SK-N-SH (cell line): ENCODE data around the gene PRPF40B. TPM values are rescaled to one million over a fixed set of nuclear protein-coding genes. Genes with fewer than 3 reads are reported as not detected.
"Not testable (repeated sequence)": the region's sequence is repeated elsewhere in the genome, so short reads cannot be mapped to it uniquely, and the experiment has no call there.

Experiments
- CTCF ChIA-PET: fragments of 300-600, 350-600 bp; formaldehyde crosslinking; extraction: SDS; loops from one replicate; lab custom pipeline; 2021; lab: Yijun Ruan, JAX
- POLR2A ChIA-PET: fragments of 350-600 bp; sonication (Branson Sonifier 250); formaldehyde crosslinking; extraction: SDS; loops from one replicate; lab custom pipeline; 2020; ENCODE audit warnings: antibody characterized with exemption, inconsistent platforms; lab: Yijun Ruan, JAX
- DNase-seq: peaks from one replicate; pipeline ENCODE4 v3.0.0; 2012
- H2AFZ ChIP-seq: fragments of 200-600 bp; sonication (generic); 2 replicates; pipeline ENCODE4 v1.8.1; 2016; ENCODE audit warnings: antibody characterized with exemption, mild to moderate bottlenecking, low read depth
- H3F3A ChIP-seq: fragments of 200-600 bp; sonication (generic); replicated peaks from 2 replicates; pipeline ENCODE3; 2016; ENCODE audit warnings: antibody characterized with exemption, mild to moderate bottlenecking; ENCODE audit not compliant: insufficient read depth
- H3K27ac ChIP-seq, 2 experiments: fragments of 200-500 bp in 1 of 2; fragments of 200-600 bp in 1 of 2; sonication (Bioruptor generic) in 1 of 2; sonication (generic), shearing (Covaris generic) in 1 of 2; 2 replicates each; pipeline versions ENCODE4 v1.5.1 to v1.6.1; 2014 to 2016; ENCODE audit warnings: low read depth in 2 of 2, inconsistent platforms in 1 of 2, low read length in 1 of 2, mild to moderate bottlenecking in 1 of 2, mixed read lengths in 1 of 2
- H3K27me3 ChIP-seq: fragments of 200-600 bp; sonication (generic), shearing (Covaris generic); 2 replicates; pipeline ENCODE4 v1.6.1; 2016; ENCODE audit warnings: mixed run types; ENCODE audit not compliant: insufficient read depth
- H3K36me3 ChIP-seq, 2 experiments: fragments of 200-500 bp in 1 of 2; fragments of 200-600 bp in 1 of 2; sonication (Bioruptor generic) in 1 of 2; sonication (generic) in 1 of 2; replicated peaks in 1 of 2; 2 replicates each; pipeline versions ENCODE3 to v1.5.1; 2014 to 2016; ENCODE audit warnings: low read length in 1 of 2, mild to moderate bottlenecking in 1 of 2; ENCODE audit not compliant: insufficient read depth in 2 of 2, control insufficient read depth in 1 of 2
- H3K4me1 ChIP-seq, 2 experiments: fragments of 200-500 bp in 1 of 2; fragments of 200-600 bp in 1 of 2; sonication (Bioruptor generic) in 1 of 2; sonication (generic), shearing (Covaris generic) in 1 of 2; 2 replicates each; pipeline versions ENCODE4 v1.5.1 to v1.6.1; 2014 to 2016; ENCODE audit warnings: low read depth in 1 of 2, low read length in 1 of 2, mixed run types in 1 of 2; ENCODE audit not compliant: insufficient read depth in 2 of 2, control insufficient read depth in 1 of 2
- H3K4me2 ChIP-seq: fragments of 200-600 bp; sonication (generic), shearing (Covaris generic); 2 replicates; pipeline ENCODE4 v1.6.1; 2017; ENCODE audit warnings: mixed run types
- H3K4me3 ChIP-seq, 2 experiments: fragments of 200-500 bp in 1 of 2; fragments of 200-600 bp in 1 of 2; sonication (Bioruptor generic) in 1 of 2; sonication (generic), shearing (Covaris generic) in 1 of 2; 2 replicates each; pipeline versions ENCODE4 v1.5.1 to v1.8.1; 2014 to 2016; ENCODE audit warnings: low read depth in 2 of 2, inconsistent platforms in 1 of 2, low read length in 1 of 2, mild to moderate bottlenecking in 1 of 2, mixed read lengths in 1 of 2, moderate library complexity in 1 of 2
- H3K79me2 ChIP-seq: fragments of 200-600 bp; sonication (generic); 2 replicates; pipeline ENCODE4 v1.8.1; 2017; ENCODE audit warnings: mild to moderate bottlenecking; ENCODE audit not compliant: insufficient read depth
- H3K9ac ChIP-seq: fragments of 200-600 bp; sonication (generic); 2 replicates; pipeline ENCODE4 v1.6.1; 2017; ENCODE audit warnings: mixed run types
- H3K9me2 ChIP-seq: fragments of 200-600 bp; sonication (generic); 2 replicates; pipeline ENCODE4 v1.6.1; 2017; ENCODE audit warnings: mixed run types
- H3K9me3 ChIP-seq: fragments of 200-600 bp; sonication (generic); 2 replicates; pipeline ENCODE4 v1.6.1; 2017; ENCODE audit warnings: mixed run types, mild to moderate bottlenecking, moderate library complexity
- H4K20me1 ChIP-seq: fragments of 200-600 bp; sonication (generic); 2 replicates; pipeline ENCODE4 v1.6.1; 2017; ENCODE audit warnings: mild to moderate bottlenecking, mixed run types; ENCODE audit not compliant: insufficient read depth
- EP300 ChIP-seq, 2 experiments: IDR thresholded peaks; 2 replicates each; pipeline versions ENCODE4 v1.4.0 to v1.6.1; 2012; ENCODE audit warnings: borderline replicate concordance in 1 of 2, low read depth in 1 of 2, low read length in 1 of 2
- EZH2phosphoT487 ChIP-seq: fragments of 200-600 bp; sonication (generic); IDR thresholded peaks from 2 replicates; pipeline ENCODE4 v1.6.1; 2017; ENCODE audit warnings: low read depth, mixed run types, mild to moderate bottlenecking, antibody characterized with exemption, moderate library complexity, borderline replicate concordance
- FOXJ3 ChIP-seq: sonication (generic); formaldehyde crosslinking; IDR thresholded peaks from 2 replicates; pipeline ENCODE4 v1.5.1; 2020; ENCODE audit warnings: mild to moderate bottlenecking, missing genetic modification reagents
- JUND ChIP-seq: IDR thresholded peaks from 2 replicates; pipeline ENCODE4 v1.4.0; 2012
- NFIC ChIP-seq: IDR thresholded peaks from 2 replicates; pipeline ENCODE4 v1.4.0; 2012; ENCODE audit warnings: borderline replicate concordance
- TCF12 ChIP-seq: IDR thresholded peaks from 2 replicates; pipeline ENCODE4 v1.4.0; 2012
- WGBS: methylation state at CpG from one replicate; pipeline ENCODE4 v1.1.6; 2017; ENCODE audit warnings: low lambda C conversion rate; 5-methylcytosine and 5-hydroxymethylcytosine counted together
- polyA plus RNA-seq, 3 experiments: library from polyadenylated mRNA; depleted of rRNA; stranded (reverse); fragments of >200 nt; gene quantifications; 2 replicates each; pipeline ENCODE4 v1.2.3, GENCODE V29; 2012
- TF ChIP-seq, protein P1 (sequence below): IDR thresholded peaks from 2 replicates; pipeline ENCODE4 v1.6.1; 2012; ENCODE audit warnings: mild to moderate bottlenecking, low read depth, low read length, moderate library complexity
- TF ChIP-seq, protein P2 (sequence below): fragments of 150-350 bp; IDR thresholded peaks from 2 replicates; pipeline ENCODE4 v1.6.1; 2017; ENCODE audit warnings: antibody characterized with exemption, low read length, low read depth, borderline replicate concordance
- TF ChIP-seq, protein P3 (sequence below): IDR thresholded peaks from 2 replicates; pipeline ENCODE4 v1.4.0; 2012; ENCODE audit warnings: low read depth, borderline replicate concordance
- TF ChIP-seq, protein P4 (sequence below): fragments of 200-600 bp; sonication (generic); IDR thresholded peaks from 2 replicates; pipeline ENCODE4 v1.6.1; 2017; ENCODE audit warnings: antibody characterized with exemption, mild to moderate bottlenecking, moderate library complexity

Gene PRPF40B
- polyA plus RNA-seq, 1 of the 3 experiments (the other 2 are of a cell fraction), result 27.0 TPM

DNA sequence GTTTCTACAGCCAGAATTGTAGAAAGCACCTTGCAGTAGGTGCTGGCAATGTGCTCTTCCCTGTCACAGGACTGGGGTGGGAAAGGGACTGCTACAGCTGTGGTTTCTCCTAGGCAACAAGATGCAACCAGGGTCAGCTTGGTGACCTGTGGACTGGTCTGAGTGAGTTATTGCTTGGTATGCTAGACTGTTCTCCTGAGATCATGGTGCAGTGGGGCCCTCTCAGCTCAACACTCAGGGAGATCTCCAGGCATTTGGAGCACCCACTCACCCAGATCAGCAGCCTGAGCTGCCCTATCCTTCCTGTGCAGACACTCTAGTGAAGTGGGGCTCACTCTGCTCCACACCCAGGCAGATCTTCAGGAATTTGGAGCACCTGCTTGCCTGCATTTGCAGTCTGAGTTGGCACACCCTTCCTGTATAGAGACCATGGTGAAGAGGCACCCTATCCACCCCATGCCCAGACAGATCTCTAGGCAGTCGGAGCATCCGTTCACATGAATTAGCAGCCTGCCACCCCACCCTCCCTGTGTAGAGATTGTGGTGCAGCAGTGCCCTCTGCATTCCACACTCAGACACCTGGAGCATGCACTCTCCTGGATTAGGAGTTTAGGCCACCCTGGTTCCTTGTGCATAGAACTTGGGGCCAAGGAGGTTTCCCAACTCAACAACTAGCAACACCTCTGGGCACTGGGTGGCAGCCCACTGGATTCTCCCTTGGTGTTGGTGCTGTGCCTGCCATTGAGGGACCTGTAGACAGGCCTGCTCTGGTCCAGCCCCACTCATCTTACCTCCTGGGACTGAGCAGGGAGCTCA lies 14.1 kb upstream of the PRPF40B start (continued):
- TF ChIP-seq, protein P1, sequence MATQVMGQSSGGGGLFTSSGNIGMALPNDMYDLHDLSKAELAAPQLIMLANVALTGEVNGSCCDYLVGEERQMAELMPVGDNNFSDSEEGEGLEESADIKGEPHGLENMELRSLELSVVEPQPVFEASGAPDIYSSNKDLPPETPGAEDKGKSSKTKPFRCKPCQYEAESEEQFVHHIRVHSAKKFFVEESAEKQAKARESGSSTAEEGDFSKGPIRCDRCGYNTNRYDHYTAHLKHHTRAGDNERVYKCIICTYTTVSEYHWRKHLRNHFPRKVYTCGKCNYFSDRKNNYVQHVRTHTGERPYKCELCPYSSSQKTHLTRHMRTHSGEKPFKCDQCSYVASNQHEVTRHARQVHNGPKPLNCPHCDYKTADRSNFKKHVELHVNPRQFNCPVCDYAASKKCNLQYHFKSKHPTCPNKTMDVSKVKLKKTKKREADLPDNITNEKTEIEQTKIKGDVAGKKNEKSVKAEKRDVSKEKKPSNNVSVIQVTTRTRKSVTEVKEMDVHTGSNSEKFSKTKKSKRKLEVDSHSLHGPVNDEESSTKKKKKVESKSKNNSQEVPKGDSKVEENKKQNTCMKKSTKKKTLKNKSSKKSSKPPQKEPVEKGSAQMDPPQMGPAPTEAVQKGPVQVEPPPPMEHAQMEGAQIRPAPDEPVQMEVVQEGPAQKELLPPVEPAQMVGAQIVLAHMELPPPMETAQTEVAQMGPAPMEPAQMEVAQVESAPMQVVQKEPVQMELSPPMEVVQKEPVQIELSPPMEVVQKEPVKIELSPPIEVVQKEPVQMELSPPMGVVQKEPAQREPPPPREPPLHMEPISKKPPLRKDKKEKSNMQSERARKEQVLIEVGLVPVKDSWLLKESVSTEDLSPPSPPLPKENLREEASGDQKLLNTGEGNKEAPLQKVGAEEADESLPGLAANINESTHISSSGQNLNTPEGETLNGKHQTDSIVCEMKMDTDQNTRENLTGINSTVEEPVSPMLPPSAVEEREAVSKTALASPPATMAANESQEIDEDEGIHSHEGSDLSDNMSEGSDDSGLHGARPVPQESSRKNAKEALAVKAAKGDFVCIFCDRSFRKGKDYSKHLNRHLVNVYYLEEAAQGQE, result no peak
- TF ChIP-seq JUND (no peak), FOXJ3 (CRISPR knock-in tag) (no peak), TCF12 (no peak)
- TF ChIP-seq, protein P2, sequence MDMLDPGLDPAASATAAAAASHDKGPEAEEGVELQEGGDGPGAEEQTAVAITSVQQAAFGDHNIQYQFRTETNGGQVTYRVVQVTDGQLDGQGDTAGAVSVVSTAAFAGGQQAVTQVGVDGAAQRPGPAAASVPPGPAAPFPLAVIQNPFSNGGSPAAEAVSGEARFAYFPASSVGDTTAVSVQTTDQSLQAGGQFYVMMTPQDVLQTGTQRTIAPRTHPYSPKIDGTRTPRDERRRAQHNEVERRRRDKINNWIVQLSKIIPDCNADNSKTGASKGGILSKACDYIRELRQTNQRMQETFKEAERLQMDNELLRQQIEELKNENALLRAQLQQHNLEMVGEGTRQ, result no peak
- TF ChIP-seq, protein P3, sequence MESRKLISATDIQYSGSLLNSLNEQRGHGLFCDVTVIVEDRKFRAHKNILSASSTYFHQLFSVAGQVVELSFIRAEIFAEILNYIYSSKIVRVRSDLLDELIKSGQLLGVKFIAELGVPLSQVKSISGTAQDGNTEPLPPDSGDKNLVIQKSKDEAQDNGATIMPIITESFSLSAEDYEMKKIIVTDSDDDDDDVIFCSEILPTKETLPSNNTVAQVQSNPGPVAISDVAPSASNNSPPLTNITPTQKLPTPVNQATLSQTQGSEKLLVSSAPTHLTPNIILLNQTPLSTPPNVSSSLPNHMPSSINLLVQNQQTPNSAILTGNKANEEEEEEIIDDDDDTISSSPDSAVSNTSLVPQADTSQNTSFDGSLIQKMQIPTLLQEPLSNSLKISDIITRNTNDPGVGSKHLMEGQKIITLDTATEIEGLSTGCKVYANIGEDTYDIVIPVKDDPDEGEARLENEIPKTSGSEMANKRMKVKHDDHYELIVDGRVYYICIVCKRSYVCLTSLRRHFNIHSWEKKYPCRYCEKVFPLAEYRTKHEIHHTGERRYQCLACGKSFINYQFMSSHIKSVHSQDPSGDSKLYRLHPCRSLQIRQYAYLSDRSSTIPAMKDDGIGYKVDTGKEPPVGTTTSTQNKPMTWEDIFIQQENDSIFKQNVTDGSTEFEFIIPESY, result no peak
- TF ChIP-seq, protein P4, sequence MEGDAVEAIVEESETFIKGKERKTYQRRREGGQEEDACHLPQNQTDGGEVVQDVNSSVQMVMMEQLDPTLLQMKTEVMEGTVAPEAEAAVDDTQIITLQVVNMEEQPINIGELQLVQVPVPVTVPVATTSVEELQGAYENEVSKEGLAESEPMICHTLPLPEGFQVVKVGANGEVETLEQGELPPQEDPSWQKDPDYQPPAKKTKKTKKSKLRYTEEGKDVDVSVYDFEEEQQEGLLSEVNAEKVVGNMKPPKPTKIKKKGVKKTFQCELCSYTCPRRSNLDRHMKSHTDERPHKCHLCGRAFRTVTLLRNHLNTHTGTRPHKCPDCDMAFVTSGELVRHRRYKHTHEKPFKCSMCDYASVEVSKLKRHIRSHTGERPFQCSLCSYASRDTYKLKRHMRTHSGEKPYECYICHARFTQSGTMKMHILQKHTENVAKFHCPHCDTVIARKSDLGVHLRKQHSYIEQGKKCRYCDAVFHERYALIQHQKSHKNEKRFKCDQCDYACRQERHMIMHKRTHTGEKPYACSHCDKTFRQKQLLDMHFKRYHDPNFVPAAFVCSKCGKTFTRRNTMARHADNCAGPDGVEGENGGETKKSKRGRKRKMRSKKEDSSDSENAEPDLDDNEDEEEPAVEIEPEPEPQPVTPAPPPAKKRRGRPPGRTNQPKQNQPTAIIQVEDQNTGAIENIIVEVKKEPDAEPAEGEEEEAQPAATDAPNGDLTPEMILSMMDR, result no peak

DNA sequence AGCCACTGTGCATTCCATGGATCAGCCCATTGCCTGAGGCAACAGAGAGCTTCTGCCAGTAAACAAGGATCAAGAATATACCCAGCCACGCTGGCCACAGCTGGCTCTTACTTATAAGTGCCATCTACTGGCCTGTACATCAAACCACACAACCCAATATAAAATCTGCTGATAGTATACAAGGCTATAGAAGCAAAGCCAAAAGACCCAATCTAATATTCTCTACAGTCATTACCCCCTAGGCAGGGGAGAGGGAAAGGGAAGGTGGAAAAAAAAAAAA lies 13.5 kb upstream of the PRPF40B start:
- H4K20me1 ChIP-seq, result no peaks in the 10 kb centered on the region
- H3K4me3 ChIP-seq, result no peak overlapping the region
- no peaks in the 10 kb centered on the region for H3K36me3 ChIP-seq
- no peaks in the 10 kb centered on the region for H3K27me3 ChIP-seq
- 80% methylated on average over 1 of the region's 1 CpG for WGBS
- H3K9me2 ChIP-seq, result no peaks in the 10 kb centered on the region
- CTCF ChIA-PET, result interaction anchor here (1.1 kb wide), 1 partner anchor 12 kb away, joined by 3 read pairs; no protein-coding TSS in a partner anchor
- H3F3A ChIP-seq, result no peaks in the 10 kb centered on the region
- POLR2A ChIA-PET, result no interaction called here
- no peak overlapping the region for H3K9ac ChIP-seq
- no peaks in the 10 kb centered on the region; the same call in 1 of the 2 replicates for H3K9me3 ChIP-seq
- H3K4me2 ChIP-seq, result no peak overlapping the region
- H3K79me2 ChIP-seq, result no peaks in the 10 kb centered on the region
- no peak for DNase-seq
- no peak for TF ChIP-seq NFIC
- TF ChIP-seq EZH2phosphoT487, result no peak
- no peak for TF ChIP-seq EP300 (IDR thresholded peaks at IDR 0.05; ENCODE audit: borderline replicate concordance in 1 of 2, low read depth in 1 of 2, low read length in 1 of 2)
- TF ChIP-seq, protein P4, result no peak; the same call in 1 of the 2 replicates
- H3K27ac ChIP-seq, result no peak overlapping the region
- no peaks in the 10 kb centered on the region for H3K4me1 ChIP-seq
- no peak overlapping the region for H2AFZ ChIP-seq

DNA sequence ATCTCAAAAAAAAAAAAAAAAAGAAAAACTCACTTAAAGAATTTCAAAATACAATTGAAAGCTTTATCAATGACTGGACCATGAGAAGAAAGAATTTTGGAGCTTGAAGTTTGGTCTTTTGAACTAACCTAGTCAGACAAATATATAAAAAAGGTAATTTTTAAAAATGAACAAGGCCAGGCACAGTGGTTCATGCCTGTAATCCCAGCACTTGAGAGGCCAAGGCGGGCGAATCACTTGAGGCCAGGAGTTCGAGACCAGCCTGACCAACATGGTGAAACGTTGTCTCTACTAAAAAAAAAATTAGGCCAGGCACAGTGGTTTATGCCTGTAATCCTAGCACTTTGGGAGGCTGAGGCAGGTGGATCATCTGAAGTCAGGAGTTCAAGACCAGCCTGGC lies 12.6 kb upstream of the PRPF40B start:
- 81% methylated on average over 4 of the region's 4 CpGs for WGBS
- H3K79me2 ChIP-seq, H3K9me2 ChIP-seq, H3K9me3 ChIP-seq, H3K27ac ChIP-seq, H3F3A ChIP-seq, DNase-seq, H2AFZ ChIP-seq, H3K9ac ChIP-seq, H4K20me1 ChIP-seq, POLR2A ChIA-PET, H3K36me3 ChIP-seq, H3K4me2 ChIP-seq, H3K27me3 ChIP-seq, H3K4me1 ChIP-seq, H3K4me3 ChIP-seq: not testable (repeated sequence)
- CTCF ChIA-PET, result interaction anchor here (1.1 to 1.4 kb wide), 3 partner anchors 8 to 252 kb away, joined by 3 to 4 read pairs (median 3); no protein-coding TSS in a partner anchor
